Activated T-helper 1 cell treated with Interleukin-2 at 50 U/mL for 16 hours (primary cell): ENCODE measurements around the gene NEFH.

ENCODE experiments used
- DNase-seq: peaks from one replicate; pipeline ENCODE4 v3.0.0-alpha.2; 2020; ENCODE audit warnings: low read depth

NEFH gene

DNA sequence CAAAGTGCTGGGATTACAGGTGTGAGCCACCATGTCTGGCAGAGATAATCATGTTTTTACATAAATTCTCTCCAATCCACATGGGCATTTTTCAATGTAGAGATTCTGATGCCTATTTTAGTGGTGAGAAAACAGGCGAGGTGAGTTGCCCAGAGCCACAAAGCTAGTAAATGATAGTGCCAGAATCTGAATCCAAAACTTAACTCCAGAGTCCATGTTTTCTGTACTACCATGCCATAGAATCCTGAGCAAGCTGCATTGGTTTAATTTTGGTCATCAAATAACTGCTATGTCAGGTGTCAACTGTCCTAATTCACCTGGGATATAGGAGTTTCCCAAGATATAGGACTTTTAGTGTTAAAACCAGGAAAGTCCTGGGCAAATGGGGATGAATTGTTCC lies 13.6 kb downstream of the NEFH start:
- no peak for DNase-seq

DNA sequence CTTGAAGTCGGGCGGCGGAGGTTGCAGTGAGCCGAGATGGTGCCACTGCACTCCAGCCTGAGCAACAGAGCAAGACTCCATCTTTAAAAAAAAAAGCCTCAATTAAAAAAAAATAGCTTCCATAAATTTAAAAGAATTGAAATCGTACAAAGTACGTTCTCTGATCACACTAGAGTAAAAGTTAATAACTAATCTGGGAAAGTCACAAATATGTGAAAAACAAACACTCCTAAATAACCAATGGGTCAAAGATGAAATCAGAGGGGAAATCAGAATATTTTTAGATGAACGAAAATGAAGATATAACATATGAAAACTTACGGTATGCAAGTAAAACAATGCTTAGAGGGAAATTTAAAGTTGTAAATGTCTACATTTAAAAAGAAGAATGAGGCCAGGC lies 19.8 kb downstream of the NEFH start:
- DNase-seq, result no peak

DNA sequence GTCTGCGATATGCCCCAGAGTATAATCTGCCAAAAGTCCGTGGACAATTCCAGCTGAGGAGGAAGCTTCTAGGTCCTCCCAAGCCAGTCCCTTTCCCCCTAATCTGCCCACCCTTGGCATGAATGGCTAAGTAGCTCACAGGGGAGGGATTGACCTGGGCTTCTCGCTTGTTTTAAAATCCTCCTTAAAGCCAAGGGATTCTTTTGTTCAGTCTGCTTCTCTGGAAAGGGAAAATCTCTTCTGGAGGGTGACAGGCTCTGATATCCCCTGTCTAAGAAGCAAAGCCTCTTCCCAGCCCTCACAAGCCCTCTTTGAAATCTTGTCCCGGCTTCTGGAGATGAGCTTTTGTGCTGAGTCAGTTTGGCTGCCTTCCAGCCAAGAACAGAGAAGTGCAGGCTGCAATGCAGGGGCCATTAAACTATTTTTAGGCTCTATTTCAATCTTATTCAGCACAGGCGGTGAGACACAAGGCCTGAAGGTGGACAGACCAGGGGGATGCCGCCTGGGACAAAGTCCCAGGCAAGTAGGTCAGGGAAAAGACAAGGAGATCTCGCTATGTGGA lies 23.9 kb downstream of the NEFH start:
- DNase-seq, result no peak

DNA sequence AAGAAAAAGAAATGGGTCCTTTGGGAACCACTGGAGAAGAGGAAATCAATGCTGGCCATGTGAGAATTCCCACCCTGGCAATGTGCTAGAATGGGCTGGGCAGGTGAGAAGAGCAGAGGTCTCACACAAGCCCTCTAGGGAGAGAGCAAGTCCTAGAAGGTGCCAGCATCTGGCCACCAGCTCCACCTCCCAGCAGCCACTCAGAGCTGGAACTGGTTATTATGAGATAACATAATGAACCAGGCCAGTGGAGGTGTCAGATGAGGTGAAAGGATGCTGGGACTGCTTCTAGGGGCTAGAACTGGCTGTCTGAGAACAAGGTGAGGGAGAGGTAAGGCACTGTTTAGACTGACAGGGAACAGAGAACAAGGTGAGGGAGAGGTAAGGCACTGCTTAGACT lies 29.3 kb downstream of the NEFH start:
- no peak for DNase-seq

DNA sequence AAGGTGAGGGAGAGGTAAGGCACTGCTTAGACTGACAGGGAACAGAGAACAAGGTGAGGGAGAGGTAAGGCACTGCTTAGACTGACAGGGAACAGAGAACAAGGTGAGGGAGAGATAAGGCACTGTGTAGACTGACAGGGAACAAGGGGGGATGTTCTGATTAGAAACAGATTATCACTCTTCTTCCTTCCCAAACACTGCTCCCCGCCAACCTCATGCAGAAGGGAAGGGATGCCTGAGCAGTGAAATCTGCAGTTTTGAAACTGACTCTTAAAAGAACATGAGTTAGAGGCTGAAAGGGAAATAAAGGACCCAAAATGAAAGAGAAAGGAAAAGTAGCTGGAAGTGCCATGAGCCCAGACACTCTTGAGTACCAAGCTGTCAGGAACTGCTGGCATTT lies 29.8 kb downstream of the NEFH start:
- DNase-seq, result no peak

DNA sequence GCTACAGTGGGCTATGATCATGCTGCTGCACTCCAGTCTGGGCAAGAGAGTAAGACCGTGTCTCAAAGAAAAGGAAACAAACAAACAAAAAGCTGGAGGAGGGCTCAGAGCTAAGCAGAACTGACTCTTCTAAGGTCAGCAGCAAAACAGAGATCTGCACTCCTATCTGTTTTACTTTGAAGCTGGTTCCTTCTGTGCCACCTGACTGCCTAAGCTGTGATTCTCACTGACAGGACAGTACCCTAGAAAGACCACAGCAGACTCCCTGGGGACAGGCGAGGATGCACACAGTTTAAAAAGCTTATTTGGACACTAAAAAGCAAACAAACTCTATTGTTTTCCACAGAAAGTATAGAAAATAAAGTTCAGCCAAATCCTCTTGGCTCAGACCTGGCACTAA lies 30.5 kb downstream of the NEFH start:
- no peak for DNase-seq

DNA sequence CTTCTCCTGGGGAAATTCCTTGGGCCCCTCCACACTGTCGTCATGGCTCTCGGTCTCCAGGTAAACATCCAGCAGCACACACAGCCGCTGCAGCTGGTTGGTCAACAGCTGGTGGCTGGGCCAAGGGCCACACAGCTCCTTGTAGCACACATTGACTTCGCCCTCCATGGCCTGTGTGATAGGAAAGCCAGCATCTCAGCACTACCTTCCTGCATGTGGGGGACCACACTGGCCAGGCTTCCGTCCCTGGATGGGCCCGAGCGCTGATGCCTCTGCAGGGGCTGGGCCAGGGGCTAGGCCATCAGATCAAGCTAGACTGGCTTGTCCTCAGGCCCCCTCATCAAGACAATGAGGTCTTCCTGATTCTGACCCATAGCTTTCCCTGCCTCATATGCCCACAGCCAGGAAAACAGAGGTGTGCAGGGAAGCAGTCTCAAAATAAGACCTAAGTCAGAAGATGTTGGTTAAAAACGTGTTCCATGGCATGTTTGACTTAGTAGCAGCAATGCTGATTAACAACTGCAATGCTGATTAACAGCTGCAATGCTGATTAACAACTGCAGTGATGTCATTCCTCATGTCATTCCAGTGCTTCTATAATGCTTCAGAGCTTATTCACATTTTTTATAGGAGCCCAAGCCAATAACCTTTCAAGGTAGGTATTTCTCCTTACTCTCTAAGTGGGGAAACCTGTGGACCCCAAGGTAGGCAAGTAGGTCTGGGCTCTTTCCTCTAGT lies 31.3 kb downstream of the NEFH start:
- no peak for DNase-seq

DNA sequence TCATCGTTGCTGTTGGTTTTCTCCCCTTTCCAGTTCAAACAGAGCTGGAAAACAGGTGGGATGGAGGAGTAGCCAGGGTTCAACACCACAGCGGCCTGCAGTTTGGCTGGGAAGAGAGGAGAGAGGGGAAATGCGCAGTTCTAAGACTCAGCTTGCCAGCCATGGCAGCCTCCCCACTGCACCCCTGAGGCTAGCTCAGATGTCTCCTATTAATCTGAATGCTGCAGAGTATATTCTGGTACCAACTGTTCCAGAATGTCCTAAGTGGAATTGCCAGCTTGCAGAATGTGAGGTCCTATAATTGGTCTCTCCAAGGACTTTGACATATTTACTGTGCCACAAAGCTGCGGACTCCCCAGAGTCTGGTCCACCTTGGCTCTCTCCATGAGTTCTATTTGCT lies 32.0 kb downstream of the NEFH start:
- DNase-seq, result no peak

DNA sequence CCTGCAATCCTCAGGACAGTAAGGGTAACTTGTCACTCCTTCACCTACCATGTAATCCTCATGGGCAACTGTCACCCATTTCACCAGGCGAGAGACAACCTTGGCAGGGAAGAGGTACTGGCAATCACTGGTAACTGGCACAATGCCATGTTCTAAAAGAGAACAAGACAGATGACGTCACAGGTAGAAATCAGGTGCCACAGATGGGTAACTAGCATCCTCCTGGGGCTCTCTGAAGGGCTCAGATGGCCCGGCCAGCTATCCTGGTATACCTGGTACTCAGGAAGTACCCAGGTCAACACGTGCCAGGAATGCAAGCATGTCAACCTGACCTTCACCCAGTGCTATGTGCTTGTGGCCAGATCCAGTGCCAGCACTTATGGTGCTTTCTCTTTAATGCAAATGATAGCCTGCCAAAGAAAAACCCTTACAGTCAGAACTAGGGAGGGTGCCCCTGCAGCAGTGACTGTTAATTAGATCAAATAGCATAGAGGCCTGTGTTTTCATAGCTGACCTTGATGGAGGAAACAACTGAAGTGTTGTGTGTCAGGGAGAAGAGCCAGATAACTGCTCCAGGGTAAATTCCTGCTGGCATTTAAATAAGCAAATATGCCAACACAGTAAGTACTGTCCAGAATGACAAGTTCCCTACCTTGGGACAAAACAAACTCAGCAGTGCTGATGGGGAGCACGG lies 37.3 kb downstream of the NEFH start:
- no peak for DNase-seq

DNA sequence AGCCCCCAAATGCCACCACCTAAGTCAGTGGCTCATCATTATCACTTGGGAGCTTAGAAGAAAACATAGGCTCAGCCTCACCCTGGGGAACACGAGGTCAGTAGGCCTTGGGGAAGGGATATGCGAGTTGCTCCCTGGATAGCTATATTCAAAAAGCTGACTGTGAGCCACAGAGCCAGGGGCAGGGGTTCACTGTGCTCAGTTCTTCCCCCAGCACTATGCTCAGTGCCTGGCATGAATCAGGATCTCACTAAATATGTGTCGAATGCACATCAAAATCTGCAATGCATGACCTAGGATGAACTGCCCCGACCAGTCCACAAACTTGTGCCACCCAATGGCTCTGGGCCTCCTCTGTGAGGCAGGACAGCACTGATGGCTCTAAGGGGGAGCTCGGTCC lies 38.4 kb downstream of the NEFH start:
- no peak for DNase-seq

DNA sequence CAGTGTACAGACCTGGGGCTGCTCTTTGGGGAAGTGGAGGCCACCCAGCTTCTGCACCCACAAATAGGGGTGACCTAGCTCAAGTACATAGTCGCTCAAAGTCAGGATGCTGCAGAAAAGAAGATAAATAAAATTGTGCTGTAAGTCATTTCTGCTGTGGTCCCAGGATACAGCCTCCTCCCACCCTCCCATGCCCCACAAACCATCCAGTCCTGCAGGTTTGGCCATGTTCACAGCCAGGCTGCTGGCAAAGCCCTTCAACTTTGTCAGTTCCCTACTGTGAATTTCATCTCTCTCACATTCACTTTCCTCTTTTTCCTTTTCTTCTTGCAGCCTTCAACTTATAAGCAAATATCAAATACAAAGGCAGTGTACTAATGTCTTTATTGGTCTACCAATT lies 40.0 kb downstream of the NEFH start:
- no peak for DNase-seq

DNA sequence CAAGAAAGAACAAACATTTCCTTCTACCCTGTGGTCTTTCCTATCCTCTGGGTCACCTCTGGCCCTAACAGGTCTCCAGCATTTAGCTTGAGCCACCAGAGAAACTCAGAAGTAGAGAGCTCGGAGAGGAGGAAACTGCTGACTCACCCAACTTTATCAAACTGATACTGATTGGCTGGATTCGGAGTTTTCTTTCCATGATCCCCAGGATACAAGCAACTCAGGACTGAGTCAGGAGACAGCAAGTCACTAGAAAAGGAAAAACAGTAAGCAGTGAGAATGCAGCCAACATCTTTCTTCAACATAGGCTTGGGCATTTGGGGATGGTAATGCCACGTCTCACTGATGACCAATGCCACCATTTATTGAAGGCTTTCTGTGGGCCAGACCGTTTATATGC lies 40.8 kb downstream of the NEFH start:
- no peak for DNase-seq

DNA sequence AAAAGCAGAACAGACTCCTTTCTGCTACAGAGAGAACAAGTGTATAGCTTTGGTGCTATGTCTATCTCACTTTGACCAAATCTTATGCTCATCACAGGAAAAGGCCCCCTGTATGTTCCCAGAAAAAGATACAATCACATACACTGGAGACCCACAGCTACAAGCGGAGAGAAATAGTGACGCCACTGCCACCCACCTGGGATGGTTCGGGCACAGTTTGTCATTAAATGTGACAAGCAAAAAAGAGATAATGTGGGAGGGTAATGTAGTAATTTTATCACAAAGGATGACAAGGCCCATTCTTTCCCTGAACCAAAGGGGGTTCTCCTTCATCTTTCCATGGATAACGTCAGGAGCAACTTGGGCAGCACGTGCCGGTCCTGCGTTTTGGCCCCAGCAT lies 41.5 kb downstream of the NEFH start:
- DNase-seq, result no peak

DNA sequence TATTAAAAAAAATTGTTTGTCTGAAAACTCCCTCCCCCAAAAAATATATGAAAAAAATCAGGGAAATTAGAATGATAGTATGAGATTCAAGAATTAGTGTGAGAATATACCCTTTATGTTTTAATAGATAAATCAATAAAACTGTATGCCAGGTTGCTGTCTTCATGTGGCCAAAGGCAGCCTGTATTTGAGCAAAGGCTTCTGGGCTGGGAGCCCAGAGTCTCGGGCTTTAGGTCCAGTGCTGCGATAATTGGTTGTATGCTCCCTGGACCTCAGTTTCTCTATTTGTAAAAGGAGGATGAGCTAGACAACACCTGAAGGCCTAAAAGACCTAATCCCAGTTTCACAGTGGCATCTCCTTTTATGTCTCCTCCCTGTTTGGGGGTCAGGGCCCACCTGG lies 43.7 kb downstream of the NEFH start:
- no peak for DNase-seq

DNA sequence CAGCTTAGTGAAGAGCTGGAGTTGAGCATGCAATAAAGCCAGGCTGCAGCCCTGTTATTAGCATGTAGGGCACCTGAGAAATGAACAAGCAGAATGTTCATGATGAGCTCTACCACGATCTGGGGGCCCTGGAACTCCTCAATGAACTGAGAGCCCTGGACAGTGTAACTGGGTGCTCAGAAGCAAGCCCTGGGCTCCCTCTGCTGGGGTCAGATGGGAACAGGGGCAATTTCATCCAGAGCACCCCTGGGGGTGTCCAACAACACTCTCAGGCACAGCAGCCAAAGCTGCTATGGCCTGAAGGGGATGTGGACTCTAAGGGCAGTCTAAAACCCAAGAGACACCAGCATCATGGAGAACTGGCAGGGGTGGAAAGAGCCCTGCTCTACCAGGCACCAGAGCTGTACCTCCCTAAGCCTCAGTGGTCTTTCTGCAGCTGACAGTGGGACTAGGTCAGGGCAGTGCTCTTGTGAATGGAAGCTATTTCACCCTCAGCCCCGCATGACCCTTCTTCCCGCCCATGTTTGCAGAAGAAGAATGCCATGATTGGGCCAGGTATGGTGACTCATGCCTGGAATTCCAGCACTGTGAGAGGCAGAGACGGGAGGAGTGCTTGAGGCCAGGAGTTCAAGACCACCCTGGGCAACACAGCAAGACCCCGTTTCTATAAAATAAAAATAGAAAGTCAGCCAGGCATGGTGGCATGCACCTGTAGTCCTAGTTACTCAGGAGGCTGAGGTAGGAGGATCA lies 44.6 kb downstream of the NEFH start:
- DNase-seq, result no peak

DNA sequence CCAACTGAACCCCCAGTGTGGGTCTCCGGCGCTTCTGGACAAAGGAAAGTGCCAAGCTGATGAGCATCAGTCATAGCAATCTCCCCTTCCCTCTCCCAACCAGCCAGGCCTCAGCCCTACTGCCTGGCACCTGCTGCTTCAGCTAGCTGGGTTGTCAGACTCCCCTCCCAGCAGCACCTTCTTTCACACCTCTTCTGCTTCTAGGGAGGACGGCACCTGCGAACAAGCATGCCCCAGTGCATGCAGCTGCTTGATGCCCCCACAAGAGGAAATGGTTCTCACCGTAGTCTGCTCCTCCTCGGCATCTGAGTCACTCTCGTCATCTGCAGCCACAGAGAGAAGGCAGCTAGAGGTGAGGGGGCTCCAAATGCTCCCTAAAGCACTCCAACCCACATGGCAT lies 48.1 kb downstream of the NEFH start:
- no peak for DNase-seq

DNA sequence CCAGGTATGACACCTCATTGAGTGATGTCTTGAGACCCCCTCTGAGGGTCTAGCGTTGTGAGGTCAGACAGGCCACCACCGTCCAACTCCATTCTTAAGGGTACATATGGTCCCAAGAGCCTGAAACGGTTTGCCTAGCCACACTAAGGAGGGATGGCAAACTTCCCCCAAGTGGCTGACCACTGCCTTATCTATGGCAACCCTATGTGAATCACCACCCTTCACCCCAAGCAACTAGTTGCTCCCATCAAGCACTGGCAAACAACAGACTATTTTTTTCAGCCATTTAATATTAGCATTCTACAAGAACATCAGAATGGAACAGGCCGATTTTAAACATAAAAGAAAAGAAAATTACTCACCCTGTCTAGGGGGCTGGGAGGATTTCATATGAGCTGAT lies 50.7 kb downstream of the NEFH start:
- no peak for DNase-seq

DNA sequence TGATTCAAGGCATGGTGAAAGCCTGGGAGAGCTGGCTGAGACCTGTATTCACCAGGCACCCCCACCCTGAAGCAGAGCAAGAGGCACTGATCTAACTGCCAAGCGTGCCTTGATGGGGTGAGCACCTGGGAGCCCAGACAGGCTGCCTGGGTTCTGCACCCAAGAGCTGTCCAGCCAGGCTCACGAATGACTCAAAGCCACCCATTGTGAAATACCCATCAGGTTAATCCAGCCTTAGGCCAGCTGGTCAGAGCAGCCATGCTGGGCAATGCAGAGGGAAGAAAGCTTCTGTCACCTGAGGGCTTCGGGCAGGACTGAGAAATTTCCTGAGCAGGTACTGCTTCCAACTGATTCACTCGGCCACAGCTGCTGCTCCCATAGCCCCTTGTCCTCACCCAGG lies 51.4 kb downstream of the NEFH start:
- DNase-seq, result no peak

DNA sequence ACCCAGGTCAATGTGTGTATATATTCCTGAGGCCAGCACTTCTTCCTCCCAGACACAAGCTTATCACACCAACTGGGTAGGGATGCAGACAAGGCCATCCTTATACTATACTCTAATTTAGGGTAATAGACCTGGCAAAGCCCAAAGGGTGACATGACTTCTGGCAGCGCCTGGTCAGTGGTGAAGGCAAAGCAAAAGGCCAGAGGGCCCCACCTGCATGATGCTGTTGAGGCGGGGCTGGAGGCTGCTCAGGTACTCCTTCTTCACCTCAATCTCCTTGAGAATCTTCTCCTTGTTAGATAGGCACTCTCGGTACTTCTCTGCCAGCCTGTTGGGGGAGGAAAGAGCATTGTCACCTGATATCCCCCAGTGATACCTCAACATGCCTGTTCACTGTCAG lies 56.4 kb downstream of the NEFH start:
- DNase-seq, result no peak

DNA sequence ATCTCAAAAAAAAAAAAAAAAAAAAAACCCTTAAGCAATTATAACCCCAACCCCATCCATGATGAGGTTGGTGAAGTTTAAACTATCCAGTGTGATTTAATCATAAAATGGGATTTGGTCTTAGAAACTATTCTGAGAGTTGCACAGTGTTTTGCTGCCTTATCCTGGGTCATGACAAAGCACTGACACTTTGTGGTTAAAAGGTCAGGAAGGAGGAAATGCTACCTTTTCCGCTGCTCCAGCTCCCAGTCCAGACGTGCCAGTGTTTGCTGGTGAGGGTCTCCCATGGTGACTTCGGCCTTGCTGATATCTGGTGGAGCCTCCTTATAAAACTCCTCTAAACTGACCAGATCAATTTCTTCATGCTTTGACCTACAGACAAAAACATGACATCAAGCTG lies 59.1 kb downstream of the NEFH start:
- DNase-seq, result no peak
